ENCODE data around the gene SLIT3. TPM values are rescaled to one million over a fixed set of nuclear protein-coding genes. Genes with fewer than 3 reads are reported as not detected.

Gene SLIT3
- total and polyA plus RNA-seq, 2 donors (not counting 3 experiments of a cell fraction or from before 2014, with no cell fraction given) = 0.90 to 1.0 TPM

DNA sequence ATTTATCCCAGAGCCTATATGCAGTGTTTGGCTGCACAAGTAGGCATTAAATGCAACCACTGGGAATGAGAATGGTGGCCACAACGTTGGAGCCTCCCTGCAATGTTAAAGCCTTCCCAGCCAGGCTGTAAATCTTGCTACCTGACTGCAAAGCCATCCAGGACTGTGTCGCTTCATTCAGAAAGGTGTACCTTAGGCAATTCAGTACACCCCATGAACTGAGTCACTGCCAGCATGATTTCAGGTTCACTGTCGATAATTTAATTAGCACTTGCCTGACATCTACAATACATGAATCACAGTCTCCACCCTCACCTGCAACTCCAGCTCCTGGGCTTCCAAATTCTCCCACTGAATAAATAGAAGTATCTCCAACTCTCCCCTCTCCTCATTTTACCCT, 108.4 kb downstream of the SLIT3 start:
- intact Hi-C loops (cut with micrococcal nuclease) (no loop called here), dilution Hi-C loops (cut with MboI; ENCODE audit: extremely low pct_ligation_motif_present, low sequenced_read_pairs) (no loop called here)
- Histone ChIP-seq H3K79me2 (ENCODE audit: control insufficient read depth, insufficient read depth, low read length) (no peaks in the 10 kb centered on the region), H3K4me2 (ENCODE audit: insufficient read depth, low read length) (no peak overlapping the region), H2AFZ (ENCODE audit: low read depth, low read length) (no peak overlapping the region), H3K9me3 (replicated peaks; ENCODE audit: control insufficient read depth, insufficient read depth, low read length) (no peaks in the 10 kb centered on the region), H3K9me1 (replicated peaks; ENCODE audit: control insufficient read depth, extremely low read depth, insufficient read depth, low read length) (no peaks in the 10 kb centered on the region), H3K27me3 (ENCODE audit: control insufficient read depth in 2 of 2, insufficient read depth in 2 of 2, low read length in 2 of 2) (no peaks in the 10 kb centered on the region), H4K20me1 (replicated peaks; ENCODE audit: control insufficient read depth, extremely low read depth, insufficient read depth, low read length) (no peaks in the 10 kb centered on the region), H3K9ac (replicated peaks; ENCODE audit: extremely low read depth, insufficient read depth, low read length) (no peak overlapping the region), H3K4me1 (ENCODE audit: control insufficient read depth, extremely low read depth, insufficient read depth, low read length) (no peaks in the 10 kb centered on the region), H3K27ac (ENCODE audit: insufficient read depth, low read depth, low read length) (no peak overlapping the region), H3K36me3 (ENCODE audit: control insufficient read depth in 2 of 2, extremely low read depth in 1 of 2, insufficient read depth in 2 of 2, low read length in 2 of 2) (no peaks in the 10 kb centered on the region), H3K4me3 (replicated peaks in 1 of 3; ENCODE audit: insufficient read depth in 1 of 3, low read depth in 1 of 3, low read length in 3 of 3) (no peak overlapping the region)
- TF ChIP-seq EZH2 (IDR thresholded peaks at IDR 0.05; ENCODE audit: borderline replicate concordance, low read depth, low read length, severe bottlenecking) (no peak), POLR2AphosphoS5 (IDR thresholded peaks at IDR 0.05; ENCODE audit: insufficient read depth, low read depth, low read length) (no peak), JUN (IDR thresholded peaks at IDR 0.05; ENCODE audit: borderline replicate concordance, insufficient read depth, insufficient read length, low read depth) (no peak), MYC (IDR thresholded peaks at IDR 0.05; ENCODE audit: low read depth, low read length) (no peak), CTCF (IDR thresholded peaks at IDR 0.05; ENCODE audit: extremely low read depth in 1 of 2, insufficient read depth in 1 of 2, low read depth in 1 of 2, low read length in 2 of 2) (no peak)
- CTCF ChIA-PET = no interaction called here
- FAIRE-seq (no peak), DNase-seq (ENCODE audit: low read depth, low spot score) (no peak)
- POLR2A ChIA-PET = no interaction called here
- BruUV-seq (replicated peaks) = no TSS peak

DNA sequence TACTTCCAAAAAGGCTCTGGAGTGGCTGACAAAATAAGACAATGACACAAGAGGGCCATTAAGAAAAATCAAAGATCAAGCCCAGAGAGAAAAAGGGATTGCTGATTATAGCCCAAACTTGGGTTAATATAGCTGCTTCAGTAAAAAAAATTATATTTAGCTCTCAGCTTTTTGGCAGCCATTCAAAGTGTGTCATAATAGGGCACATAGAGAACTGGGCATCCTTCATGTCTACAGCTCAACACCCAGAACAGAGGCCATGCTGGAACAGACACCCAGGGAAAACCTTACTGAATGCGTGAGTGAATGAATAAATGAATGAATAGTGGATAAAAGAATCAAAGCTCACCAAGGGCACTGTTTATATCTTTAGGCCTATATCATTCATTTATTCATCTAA, 110.1 kb downstream of the SLIT3 start:
- H3K9ac ChIP-seq (replicated peaks; ENCODE audit: extremely low read depth, insufficient read depth, low read length) = no peak overlapping the region
- no peak overlapping the region for H3K4me2 ChIP-seq (ENCODE audit: insufficient read depth, low read length)
- dilution Hi-C loops (cut with MboI; ENCODE audit: extremely low pct_ligation_motif_present, low sequenced_read_pairs) = no loop called here
- FAIRE-seq (no peak), DNase-seq (ENCODE audit: low read depth, low spot score) (no peak)
- intact Hi-C loops (cut with micrococcal nuclease) = no loop called here
- ChIA-PET POLR2A (no interaction called here), CTCF (no interaction called here)
- H3K79me2 ChIP-seq (ENCODE audit: control insufficient read depth, insufficient read depth, low read length) = no peaks in the 10 kb centered on the region
- no peaks in the 10 kb centered on the region for H3K36me3 ChIP-seq (ENCODE audit: control insufficient read depth in 2 of 2, extremely low read depth in 1 of 2, insufficient read depth in 2 of 2, low read length in 2 of 2)
- no peaks in the 10 kb centered on the region for H4K20me1 ChIP-seq (replicated peaks; ENCODE audit: control insufficient read depth, extremely low read depth, insufficient read depth, low read length)
- no peaks in the 10 kb centered on the region for H3K9me1 ChIP-seq (replicated peaks; ENCODE audit: control insufficient read depth, extremely low read depth, insufficient read depth, low read length)
- no peak overlapping the region for H2AFZ ChIP-seq (ENCODE audit: low read depth, low read length)
- no peaks in the 10 kb centered on the region for H3K27me3 ChIP-seq (ENCODE audit: control insufficient read depth in 2 of 2, insufficient read depth in 2 of 2, low read length in 2 of 2)
- BruUV-seq (replicated peaks) = no TSS peak
- no peaks in the 10 kb centered on the region for H3K4me1 ChIP-seq (ENCODE audit: control insufficient read depth, extremely low read depth, insufficient read depth, low read length)
- TF ChIP-seq GATA2 (IDR thresholded peaks at IDR 0.05; ENCODE audit: insufficient read depth, insufficient read length, low read depth, low read length) (no peak), POLR2A (IDR thresholded peaks at IDR 0.05; ENCODE audit: low read depth, low read length) (no peak), MYC (IDR thresholded peaks at IDR 0.05; ENCODE audit: low read depth, low read length) (no peak), POLR2AphosphoS5 (IDR thresholded peaks at IDR 0.05; ENCODE audit: insufficient read depth, low read depth, low read length) (no peak), CTCF (IDR thresholded peaks at IDR 0.05; ENCODE audit: extremely low read depth in 1 of 2, insufficient read depth in 1 of 2, low read depth in 1 of 2, low read length in 2 of 2) (no peak), EZH2 (IDR thresholded peaks at IDR 0.05; ENCODE audit: borderline replicate concordance, low read depth, low read length, severe bottlenecking) (no peak), JUN (IDR thresholded peaks at IDR 0.05; ENCODE audit: borderline replicate concordance, insufficient read depth, insufficient read length, low read depth) (no peak), FOS (IDR thresholded peaks at IDR 0.05; ENCODE audit: borderline replicate concordance, insufficient read depth, low read length) (no peak), MAX (IDR thresholded peaks at IDR 0.05; ENCODE audit: insufficient read depth, insufficient read length) (no peak)
- H3K4me3 ChIP-seq (replicated peaks in 1 of 3; ENCODE audit: insufficient read depth in 1 of 3, low read depth in 1 of 3, low read length in 3 of 3) = no peak overlapping the region
- H3K27ac ChIP-seq (ENCODE audit: insufficient read depth, low read depth, low read length) = no peak overlapping the region
- H3K9me3 ChIP-seq (replicated peaks; ENCODE audit: control insufficient read depth, insufficient read depth, low read length) = no peaks in the 10 kb centered on the region
